NCI-H2227 treated with DMSO at 0.1 percent for 48 hours (cell line): ENCODE measurements around the gene NSMCE3.
A peak's percentile ranks its signal among the peaks of the same experiment; 100 is the strongest.

Source experiments
- DNase-seq: peaks from one replicate; lab custom pipeline; 2025; lab: John Stamatoyannopoulos, UW

The NSMCE3 gene

DNA sequence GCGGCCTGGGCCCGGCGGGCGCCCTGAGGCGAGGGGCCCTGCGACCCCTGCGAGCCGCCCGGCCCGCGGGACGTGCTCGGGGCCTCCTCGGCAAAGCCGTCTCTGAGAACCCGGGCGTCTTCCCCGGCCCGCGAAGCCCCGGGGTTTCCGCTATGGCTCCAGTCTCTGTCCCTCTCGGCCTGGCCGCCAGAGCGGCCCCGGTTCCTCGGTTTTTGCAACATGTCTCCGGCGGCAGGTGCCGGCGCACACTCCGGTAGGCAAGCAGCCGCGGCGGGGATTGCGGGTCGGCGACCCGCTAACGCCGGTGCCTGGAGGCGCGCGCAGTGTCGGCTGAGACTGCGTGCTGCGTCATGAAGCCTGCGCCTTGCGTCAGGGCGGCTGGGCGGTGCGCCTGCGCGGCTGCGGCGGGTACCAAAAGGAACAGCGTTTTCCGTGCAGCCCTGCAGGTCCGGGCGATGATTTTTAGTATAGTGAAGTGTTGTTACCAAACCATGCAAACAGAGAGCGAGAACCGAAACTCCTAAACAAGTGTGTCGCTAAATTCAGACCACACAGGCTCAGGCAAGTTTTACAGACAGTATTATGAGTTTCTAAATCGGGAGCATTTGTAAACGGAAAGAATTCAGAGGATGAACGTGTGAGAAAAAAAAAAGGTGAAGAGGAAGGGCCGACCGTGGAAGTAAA lies at the start of gene NSMCE3:
TSS of gene NSMCE3 (minus strand) at position 338 of the 684 bp plus-strand sequence. CDS start at position 221, 117 bp downstream.
- DNase-seq, result peak; percentile 72

DNA sequence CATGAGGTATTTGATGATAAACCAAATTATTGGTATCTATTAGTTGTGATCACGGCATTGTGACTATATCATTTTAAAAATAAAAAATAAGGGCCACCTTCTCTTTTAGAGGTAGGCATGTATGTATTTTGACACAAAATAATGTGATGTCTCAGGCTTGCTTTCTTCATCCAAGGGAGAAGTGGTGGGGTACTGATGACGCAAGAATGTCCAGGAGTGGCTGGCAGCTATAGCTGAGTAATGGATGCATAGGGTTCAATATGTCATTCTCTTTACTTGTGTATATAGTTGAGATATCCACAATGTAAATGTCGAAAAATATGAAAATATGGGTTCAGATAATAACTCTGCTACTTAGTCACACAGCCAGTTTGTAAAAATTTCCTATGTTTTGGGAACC lies 46.8 kb upstream of the NSMCE3 start:
- DNase-seq, result no peak

DNA sequence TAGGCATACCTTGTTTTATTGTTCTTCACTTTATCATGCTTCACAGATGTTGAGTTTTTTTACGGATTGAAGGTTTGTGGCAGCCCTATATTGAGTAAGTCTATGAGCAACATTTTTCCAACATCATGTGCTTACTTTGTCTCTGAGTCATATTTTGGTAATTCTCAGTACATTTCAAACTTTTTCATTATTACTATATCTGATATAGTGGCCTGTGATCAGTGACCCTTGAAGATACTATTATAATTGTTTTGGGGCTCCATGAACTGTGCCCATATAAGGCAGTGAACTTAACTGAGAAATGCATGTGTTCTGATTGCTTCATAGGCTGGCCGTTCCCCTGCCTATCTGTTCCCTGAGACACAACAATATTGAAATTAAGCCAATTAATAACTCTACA lies 42.8 kb upstream of the NSMCE3 start:
- no peak for DNase-seq

DNA sequence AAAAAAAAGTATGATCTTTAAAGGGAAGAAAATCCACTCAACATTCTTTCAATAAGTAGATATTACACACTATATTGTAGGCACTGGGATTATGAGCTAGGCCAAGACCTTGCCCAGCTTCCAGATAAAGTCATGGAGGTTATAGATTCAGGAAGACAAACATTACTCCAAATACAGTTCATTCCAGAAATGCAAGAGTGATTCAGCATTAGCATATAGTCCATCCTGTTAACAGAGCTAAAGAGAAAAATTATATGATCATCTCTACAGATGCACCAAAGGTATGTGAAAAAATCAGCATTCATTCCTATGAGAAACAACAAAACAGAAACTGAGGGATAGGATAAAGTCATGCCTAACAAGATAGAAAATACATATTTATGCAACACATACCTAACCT lies 42.1 kb upstream of the NSMCE3 start:
- DNase-seq, result no peak

DNA sequence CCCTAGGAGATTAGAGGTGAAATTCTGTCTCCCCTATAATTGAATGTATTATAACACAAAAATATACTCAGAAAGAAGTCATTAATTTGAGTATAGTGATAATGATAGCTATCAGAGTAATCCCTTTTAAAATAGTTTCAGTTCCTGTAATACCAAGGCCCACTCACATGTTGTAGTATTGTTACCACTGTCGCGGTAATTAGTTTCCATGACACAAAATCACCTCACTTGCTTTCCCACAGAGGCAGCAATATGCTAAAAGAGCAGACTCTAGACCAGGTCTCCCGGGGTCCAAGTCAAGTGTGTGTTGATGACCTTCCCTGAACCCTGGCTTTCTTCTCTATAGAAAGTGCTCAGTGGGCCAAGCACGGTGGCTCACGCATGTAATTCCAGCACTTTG lies 39.5 kb upstream of the NSMCE3 start:
- no peak for DNase-seq

DNA sequence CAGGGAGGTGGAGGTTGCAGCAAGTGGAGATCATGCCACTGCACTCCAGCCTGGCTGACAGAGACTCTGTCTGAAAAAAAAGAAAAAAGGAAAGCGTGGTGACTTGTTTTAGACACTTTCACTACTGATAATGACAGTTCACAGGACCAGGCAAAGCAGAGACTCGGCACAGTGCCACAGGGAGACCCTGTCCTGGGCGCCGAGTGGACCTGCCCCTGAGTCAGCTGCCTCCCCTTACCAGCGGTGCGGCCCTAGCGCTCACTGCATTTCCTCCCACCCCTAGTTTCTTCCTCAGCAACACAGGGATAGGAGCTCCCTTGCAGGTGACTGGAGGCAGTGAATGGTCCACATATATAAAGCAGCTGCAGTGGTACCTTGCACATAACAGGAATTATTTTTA lies 38.7 kb upstream of the NSMCE3 start:
- no peak for DNase-seq

DNA sequence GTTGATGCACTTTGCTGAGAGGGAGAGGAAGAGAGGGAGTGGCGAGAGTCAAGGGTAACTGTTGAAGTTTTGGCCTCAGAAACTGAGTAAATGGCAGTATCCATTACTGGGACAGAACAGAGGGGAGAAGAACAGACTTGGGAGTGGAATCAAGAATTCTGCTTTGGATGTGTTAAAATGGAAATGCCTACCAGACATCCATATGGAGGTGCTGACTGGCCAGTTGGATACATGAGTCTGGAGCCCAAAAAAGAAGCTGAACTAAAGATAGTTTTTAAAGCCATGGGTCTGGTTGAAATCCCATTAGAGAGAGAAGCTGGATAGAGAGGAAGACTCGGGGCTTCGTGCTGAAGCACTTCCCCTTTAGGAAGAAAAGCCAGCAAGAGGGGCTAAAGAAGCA lies 35.9 kb upstream of the NSMCE3 start:
- DNase-seq, result no peak

DNA sequence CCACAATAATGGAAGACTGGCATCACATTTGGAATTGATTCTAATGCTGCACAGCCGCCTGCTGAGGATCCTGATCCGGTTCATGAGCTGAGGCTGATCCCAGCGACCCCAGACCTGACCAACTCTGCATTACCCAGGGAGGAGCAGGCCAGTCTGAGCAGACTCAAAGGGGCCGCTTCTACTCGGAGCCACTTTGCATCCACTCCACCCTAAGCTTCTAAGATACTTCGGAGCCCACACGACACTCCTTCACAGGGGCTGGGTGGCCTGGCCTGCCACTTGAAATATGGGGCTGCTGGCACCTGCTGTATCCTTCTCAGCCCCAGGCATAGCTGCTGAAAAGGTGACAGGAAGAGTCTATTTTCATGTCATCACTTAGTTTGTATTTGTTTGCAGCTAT lies 33.2 kb upstream of the NSMCE3 start:
- DNase-seq, result no peak

DNA sequence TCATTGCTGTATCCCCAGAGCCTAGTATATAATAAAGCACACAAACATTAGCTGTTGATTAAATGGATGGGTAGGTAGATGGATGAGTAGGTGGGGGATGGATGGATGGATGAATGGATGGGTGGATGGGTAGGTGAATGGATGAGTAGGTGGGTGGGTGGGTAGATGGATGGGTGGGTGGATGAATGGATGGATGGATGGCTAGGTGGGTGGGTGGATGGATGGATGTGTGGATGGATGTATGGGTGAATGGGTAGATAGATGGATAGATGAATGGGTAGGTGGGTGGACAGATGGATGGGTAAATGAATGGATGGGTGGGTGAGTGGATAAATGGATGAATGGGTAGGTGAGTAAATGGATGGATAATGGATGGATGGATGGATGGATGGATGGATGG lies 30.2 kb upstream of the NSMCE3 start:
- no peak for DNase-seq

DNA sequence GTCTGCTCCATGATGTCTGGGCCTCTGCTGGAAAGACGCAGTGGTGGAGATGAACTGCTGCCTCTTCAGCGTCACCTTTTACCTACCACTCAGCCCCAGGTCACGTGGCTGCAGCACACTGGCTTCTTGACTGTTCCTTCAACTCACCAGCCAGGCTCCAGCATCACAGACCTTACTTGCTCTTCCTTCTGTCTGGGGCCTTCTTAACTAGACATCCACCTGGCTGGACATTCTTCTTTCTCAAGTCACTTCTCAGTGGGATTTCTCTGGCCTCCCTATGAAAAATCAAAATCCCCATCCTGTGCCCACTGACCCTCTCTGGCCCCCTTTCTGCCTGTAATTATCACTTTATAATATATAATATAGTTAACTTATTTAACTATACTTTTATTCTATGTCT lies 29.7 kb upstream of the NSMCE3 start:
- no peak for DNase-seq

DNA sequence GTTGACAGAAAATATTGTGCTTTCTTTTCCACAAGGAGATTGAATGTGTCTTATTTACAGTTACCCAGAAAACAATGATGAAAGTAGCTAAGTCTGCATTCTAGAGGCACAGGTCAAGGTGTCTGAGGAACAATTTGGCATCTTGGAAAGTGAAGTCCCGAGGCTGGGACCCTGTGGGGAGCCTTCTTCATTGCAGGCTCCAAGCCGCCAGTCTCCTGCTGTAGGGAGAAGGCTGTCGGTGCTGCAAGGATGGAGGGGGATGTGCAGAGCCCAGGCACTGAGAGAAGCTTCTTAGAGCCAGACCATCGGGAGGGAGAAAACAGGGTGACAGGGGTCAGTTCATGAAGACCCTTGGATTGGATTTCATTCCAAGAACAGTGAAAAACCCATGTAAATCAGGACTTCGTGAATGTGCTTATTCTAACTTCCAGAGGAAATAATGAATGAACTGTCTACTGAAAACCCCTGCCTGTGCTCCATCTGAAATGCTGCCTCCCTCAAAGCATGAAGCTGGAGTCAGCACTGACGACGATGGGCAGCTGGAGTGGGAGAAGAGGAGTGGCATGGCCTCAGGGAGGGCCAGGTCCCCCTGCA lies 25.2 kb upstream of the NSMCE3 start:
- DNase-seq, result no peak

DNA sequence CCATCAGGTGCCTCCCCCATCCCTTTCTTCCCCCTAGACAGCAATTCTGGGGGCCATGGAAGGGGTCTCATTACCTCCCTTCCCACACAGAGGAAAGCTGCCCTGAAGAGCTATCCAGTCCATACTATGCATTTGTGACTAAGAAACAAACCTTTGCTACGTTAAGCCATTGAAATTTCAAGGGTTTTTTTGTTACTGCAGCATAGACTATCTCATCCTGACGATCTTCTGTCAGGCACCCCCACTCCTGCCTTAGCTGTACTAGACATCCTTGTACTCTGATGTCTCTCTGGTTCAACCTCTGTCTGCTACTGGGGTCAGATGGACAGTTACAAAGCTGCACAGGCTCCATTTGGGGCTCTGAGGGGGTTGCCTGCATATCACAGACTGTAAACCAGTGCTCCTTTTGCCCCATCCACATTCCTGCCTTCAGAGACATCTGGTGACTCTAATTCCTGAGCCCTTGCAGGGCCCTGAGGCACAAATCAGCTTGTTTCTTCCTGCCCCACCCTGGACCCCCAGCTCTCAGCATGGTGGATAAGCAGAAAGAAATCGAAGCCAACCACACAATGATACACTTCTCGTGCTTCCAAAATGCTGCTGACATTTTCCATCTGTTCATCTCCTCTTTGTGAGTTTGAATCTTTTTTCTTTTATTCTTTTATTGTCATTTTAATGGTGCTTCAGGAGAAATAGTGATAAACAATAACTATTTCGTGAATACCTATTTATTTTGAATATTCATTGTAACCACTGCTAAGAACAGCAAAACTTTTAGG lies 21.6 kb upstream of the NSMCE3 start:
- no peak for DNase-seq

DNA sequence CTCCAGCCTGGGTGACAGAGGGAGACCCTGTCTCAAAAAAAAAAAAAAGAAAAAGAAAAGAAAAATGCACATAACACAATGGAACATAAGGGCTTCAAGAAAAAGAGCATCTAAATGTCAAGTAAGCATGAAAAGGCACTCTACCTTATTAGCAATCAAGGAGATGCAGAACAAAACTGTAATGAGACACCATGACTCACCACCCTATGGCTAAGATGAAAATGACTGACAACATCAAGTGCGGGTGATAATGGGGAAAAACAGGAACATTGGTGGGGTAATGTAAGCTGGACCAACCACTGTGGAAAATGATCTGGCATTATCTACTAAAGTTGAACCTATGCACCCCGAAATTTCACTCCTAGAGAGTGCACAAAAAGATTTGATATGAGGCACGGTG lies 19.6 kb upstream of the NSMCE3 start:
- DNase-seq, result no peak

DNA sequence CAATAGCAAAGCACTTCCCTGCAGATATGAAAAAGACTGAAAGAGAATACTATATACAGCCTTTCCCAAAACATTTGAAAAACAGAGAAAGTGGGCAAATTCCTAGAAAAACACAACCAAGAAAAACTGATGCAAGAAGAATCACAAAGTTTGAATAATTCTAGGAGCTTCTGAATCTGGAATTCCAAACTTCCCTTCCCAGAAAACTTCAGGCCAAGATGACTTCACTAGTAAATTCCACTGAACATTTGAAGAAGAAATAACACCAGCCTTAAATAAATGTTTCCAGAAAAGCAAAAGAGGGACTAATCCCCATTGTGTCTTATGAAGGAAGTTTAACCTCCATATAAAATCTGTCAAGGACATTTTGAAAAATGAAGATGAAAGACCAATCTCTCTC lies 15.8 kb upstream of the NSMCE3 start:
- no peak for DNase-seq

DNA sequence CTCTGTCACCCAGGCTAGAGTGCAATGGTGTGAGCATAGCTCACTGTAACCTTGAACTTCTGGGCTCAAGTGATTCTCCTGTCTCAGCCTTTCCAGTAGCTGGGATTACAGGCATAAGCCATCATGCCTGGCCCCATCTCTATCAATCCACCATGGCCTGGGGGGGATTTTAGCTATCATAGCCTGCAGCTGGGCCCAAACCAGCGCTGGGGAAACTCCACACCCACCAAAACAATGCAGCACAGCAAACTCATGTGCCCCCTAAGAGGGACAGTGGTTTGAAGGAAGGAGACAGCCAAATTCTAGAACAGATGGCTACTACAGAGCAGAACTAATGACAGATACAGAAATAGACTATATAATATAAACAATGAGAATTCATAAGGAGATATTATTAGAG lies 13.8 kb upstream of the NSMCE3 start:
- no peak for DNase-seq

DNA sequence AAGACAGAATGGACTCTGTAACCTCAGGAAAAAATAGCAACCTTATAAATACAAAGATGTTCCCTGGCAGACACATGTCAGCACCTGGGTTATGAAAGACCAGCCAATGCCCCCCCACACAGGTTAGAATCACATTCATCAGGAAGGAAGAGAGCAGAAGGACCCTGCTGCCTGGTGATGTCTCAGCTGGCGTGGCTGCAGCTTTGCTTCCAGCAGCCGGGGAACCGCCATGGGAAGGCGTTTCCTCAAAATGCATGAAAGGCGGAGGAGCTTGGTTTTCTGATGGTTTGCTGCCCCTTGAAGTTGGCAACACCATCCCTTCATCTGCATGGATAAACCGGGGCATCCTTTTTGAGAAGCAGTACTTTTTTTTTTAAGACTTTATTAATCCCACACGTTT lies 10.9 kb upstream of the NSMCE3 start:
- no peak for DNase-seq

DNA sequence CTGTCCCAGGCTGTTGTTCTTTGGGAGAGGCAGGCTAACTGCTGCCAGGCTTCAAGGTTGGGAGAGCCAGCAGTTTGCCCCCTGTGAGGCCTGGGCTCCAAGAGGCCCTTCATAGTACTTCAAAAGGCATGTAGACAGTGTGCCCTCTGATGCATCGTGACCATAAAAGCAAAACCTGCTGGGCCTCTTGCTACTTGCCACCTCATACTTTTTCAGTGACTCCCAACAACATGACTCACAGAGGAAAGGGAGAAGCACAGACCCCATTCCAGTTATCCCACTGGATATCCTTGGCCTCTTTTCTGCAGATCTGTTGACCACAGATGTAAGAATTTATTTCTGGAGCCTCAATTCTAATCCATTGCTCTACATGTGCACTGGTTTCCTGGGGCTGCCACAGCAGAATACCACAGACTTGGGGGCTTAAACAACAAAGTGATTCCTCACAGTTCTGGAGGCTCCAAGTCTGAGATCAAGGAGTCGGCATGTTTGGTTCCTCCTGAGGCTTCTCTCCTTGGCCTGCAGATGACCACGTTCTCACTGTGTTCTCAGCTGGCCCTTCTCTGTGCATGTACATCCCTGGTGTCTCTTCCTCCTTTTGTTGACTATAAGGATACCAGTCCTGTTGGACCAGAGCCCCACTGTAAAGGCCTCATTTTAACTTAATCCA lies 8.9 kb upstream of the NSMCE3 start:
- DNase-seq, result no peak

DNA sequence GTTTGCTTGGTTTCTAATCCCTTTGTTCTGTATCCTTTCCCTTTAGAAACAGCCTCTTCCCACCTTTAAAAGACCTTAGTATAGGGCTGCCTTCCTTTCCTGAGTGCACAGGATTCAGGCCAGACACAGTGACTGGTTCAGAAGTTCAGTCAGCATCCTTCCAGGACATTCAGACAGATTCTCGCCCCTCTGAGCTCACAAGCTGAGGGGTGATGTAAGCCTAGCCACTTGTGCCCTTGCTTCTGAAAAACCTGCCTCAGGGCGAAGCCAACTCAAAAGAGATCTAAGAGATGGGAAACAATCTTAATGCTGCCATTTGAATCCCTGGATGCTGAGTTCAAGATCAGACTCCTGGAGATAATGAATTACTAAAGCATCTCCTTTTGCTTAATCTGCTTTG lies 6.7 kb upstream of the NSMCE3 start:
- DNase-seq, result no peak

DNA sequence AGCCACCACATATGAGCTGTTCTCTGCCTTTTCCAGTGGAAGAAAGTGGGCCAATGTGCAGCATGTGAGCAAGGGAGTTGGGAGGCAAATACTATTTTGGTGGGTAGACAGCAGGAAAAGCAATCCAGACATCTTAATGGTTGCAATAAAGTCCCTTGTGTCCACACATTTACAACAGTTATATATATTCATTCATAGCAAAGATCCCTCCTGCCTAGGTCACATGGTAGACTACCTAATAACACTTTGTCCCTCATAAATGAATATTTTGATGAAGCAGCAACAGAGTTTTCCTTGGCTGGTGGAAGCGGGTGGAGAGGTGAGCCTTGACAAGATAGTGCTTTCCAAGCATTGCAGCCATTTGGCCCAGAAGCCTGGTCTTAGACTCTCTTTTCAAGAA lies 6.2 kb upstream of the NSMCE3 start:
- no peak for DNase-seq

DNA sequence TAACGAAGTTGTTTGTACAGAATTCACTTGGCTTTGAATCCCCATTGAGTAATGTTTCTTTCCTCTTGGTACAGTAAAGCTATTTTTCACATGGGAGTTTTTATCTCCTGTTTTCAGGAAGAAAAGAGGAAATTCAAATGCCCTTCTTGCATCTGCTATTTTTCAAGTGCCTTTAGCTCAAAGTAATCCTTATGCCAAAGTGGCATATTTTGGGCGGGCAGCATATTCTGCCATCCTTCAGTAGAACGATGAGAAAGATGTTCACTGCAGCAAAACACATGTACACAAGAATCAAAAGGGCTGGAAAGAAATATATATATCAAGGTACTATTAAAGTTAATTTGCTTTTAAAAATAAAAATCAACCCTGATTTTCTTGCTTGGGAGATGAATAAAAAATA lies 5.3 kb upstream of the NSMCE3 start:
- no peak for DNase-seq

DNA sequence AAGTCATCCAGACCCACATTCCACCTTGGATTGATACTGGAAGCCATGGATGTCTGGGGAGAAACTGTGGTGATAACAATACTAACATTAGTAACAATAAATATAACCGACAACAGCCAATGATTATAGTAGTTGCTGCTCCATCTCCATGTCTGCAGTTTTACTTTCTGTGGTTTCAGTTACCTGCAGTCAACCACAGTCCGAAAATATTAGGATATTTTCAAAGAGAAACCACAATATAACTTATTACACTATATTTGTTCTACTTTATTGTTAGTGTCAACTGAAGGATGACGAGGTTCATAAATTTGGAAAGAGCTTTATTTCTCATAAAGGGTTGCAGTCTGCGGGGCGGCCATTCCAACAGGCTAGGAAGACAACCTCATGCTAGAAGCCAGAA lies 2.6 kb upstream of the NSMCE3 start:
- no peak for DNase-seq

DNA sequence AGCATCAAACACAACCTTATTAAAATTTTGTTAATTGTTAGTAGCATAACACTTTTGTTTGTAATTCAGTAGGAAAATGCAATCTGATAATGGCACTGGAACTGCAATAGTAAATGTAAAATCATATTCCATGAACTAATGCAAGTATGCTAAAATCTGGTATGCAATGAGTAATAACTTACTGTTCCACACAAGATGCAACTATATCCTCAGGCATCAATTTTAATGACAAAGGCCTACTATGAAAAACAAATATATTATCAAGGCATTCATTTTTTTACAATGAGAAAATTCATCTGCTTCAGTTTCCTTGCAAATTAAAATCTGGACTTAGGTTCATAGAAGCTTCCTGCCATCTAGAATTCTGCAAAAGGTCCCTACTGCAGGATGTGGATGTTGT lies 1.4 kb upstream of the NSMCE3 start:
- DNase-seq, result no peak
